ENCODE measurements around the gene ROR2. TPM values are rescaled to one million over a fixed set of nuclear protein-coding genes. Genes with fewer than 3 reads are reported as not detected.
"Not testable (repeated sequence)": the region's sequence is repeated elsewhere in the genome, so short reads cannot be mapped to it uniquely, and the experiment has no call there.

ROR2 gene
- total RNA-seq, 1 experiment from 2014 or later = 5.9 TPM

DNA sequence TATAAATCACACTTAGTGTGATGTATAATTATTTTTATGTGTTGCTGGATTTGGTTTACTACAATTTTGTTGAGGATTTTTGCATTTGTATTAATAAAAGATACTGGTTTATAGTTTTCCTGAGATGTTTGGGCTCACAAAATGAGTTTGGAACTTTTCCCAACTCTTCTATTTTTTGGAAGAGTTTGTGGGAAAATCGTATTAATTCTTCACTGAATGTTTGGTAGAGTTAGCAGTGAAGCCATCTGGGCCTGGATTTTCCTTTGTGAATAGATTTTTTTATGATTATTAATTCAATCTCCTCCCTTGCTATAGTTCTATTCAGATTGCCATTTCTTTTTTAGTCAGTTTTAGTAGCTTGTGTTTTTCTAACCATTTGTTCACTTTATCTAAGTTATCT lies 324.7 kb downstream of the ROR2 start:
- Histone ChIP-seq H3K4me3 (ENCODE audit: low read depth in 2 of 2, low read length in 2 of 2) (no peak overlapping the region), H3K9me3 (ENCODE audit: control insufficient read depth, insufficient read depth, low read depth, low read length) (no peaks in the 10 kb centered on the region), H3K27me3 (ENCODE audit: control insufficient read depth, insufficient read depth, low read length) (0 out of 2 replicates have a peak, but pooled peaks cover 2% of the 10 kb centered on the region), H3K36me3 (ENCODE audit: control insufficient read depth, insufficient read depth, low read length) (no peaks in the 10 kb centered on the region), H3K27ac (ENCODE audit: low read length) (no peak overlapping the region), H3K4me1 (ENCODE audit: control insufficient read depth, insufficient read depth, low read length) (no peaks in the 10 kb centered on the region)
- ATAC-seq (no peak), DNase-seq (ENCODE audit: low read depth, low spot score) (no peak)
- TF ChIP-seq POLR2AphosphoS5 (IDR thresholded peaks at IDR 0.05; ENCODE audit: low read depth, low read length) = no peak
- ChIA-PET POLR2A (interaction anchor here (0.6 to 0.7 kb wide), 2 partner anchors 44 to 65 kb away, joined by 4 to 10 read pairs; no protein-coding TSS in a partner anchor), CTCF (no interaction called here)
- BruUV-seq (replicated peaks) = no TSS peak
- in situ Hi-C loops (cut with HindIII; ENCODE audit: low pct_unique_long_range_greater_than_20kb, low sequenced_read_pairs) (no loop called here), intact Hi-C loops (cut with micrococcal nuclease; ENCODE audit: unreplicated experiment) (no loop called here)

DNA sequence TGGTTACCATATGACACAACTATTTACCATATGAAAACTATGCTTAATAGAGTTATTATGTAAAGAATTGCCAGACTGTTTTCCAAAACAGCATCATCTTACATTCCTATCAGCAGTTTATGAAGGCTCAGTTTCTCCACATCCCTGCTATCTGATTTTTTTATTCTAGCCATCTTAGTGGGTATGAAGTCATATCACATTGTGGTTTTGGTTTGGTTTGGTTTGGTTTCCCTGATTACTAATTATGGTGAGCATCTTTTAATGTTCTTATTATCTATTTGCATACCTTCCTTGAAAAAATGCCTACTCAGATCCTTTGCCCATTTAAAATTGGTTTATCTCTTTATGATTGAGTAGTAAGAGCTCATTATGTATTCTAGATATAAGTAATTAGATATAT lies 327.0 kb downstream of the ROR2 start:
- Histone ChIP-seq H3K36me3 (ENCODE audit: control insufficient read depth, insufficient read depth, low read length) (no peaks in the 10 kb centered on the region), H3K4me1 (ENCODE audit: control insufficient read depth, insufficient read depth, low read length) (no peaks in the 10 kb centered on the region), H3K27ac (ENCODE audit: low read length) (no peak overlapping the region), H3K27me3 (ENCODE audit: control insufficient read depth, insufficient read depth, low read length) (0 out of 2 replicates have a peak, but pooled peaks cover 2% of the 10 kb centered on the region), H3K9me3 (ENCODE audit: control insufficient read depth, insufficient read depth, low read depth, low read length) (no peaks in the 10 kb centered on the region), H3K4me3 (ENCODE audit: low read depth in 2 of 2, low read length in 2 of 2) (no peak overlapping the region)
- POLR2A ChIA-PET = no interaction called here
- ATAC-seq (no peak), DNase-seq (ENCODE audit: low read depth, low spot score) (no peak)
- TF ChIP-seq SIN3A (IDR thresholded peaks at IDR 0.05; ENCODE audit: borderline replicate concordance, insufficient read depth, low read depth, low read length) = no peak
- no peak for TF ChIP-seq TCF7L2 (IDR thresholded peaks at IDR 0.05; ENCODE audit: low read depth, low read length)
- in situ Hi-C loops (cut with HindIII; ENCODE audit: low pct_unique_long_range_greater_than_20kb, low sequenced_read_pairs) (no loop called here), intact Hi-C loops (cut with micrococcal nuclease; ENCODE audit: unreplicated experiment) (no loop called here)
- CTCF ChIA-PET = no interaction called here
- BruUV-seq (replicated peaks) = no TSS peak

GRCh38 chr9:91622121-91622520 lies 327.9 kb downstream of the ROR2 start:
- ATAC-seq; H3K4me3 ChIP-seq (ENCODE audit: low read depth in 2 of 2, low read length in 2 of 2); H3K27me3 ChIP-seq (ENCODE audit: control insufficient read depth, insufficient read depth, low read length); H3K4me1 ChIP-seq (ENCODE audit: control insufficient read depth, insufficient read depth, low read length); POLR2A ChIA-PET; DNase-seq (ENCODE audit: low read depth, low spot score); H3K27ac ChIP-seq (ENCODE audit: low read length); CTCF ChIA-PET; H3K9me3 ChIP-seq (ENCODE audit: control insufficient read depth, insufficient read depth, low read depth, low read length); in situ Hi-C loops (cut with HindIII; ENCODE audit: low pct_unique_long_range_greater_than_20kb, low sequenced_read_pairs); intact Hi-C loops (cut with micrococcal nuclease; ENCODE audit: unreplicated experiment); BruUV-seq (replicated peaks); H3K36me3 ChIP-seq (ENCODE audit: control insufficient read depth, insufficient read depth, low read length): not testable (repeated sequence)

DNA sequence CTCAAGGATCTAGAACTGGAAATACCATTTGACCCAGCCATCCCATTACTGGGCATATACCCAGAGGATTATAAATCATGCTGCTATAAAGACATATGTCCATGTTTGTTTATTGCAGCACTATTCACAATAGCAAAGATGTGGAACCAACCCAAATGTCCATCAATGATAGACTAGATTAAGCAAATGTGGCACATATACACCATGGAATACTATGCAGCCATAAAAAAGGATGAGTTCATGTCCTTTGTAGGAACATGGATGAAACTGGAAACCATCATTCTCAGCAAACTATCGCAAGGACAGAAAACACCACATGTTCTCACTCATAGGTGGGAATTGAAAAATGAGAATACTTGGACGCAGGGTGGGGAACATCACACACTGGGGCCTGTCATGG lies 336.0 kb downstream of the ROR2 start:
- DNase-seq (ENCODE audit: low read depth, low spot score); H3K4me3 ChIP-seq (ENCODE audit: low read depth in 2 of 2, low read length in 2 of 2); POLR2A ChIA-PET; H3K36me3 ChIP-seq (ENCODE audit: control insufficient read depth, insufficient read depth, low read length); H3K27me3 ChIP-seq (ENCODE audit: control insufficient read depth, insufficient read depth, low read length); CTCF ChIA-PET; H3K9me3 ChIP-seq (ENCODE audit: control insufficient read depth, insufficient read depth, low read depth, low read length); in situ Hi-C loops (cut with HindIII; ENCODE audit: low pct_unique_long_range_greater_than_20kb, low sequenced_read_pairs); intact Hi-C loops (cut with micrococcal nuclease; ENCODE audit: unreplicated experiment); H3K4me1 ChIP-seq (ENCODE audit: control insufficient read depth, insufficient read depth, low read length); BruUV-seq (replicated peaks); H3K27ac ChIP-seq (ENCODE audit: low read length); ATAC-seq: not testable (repeated sequence)

DNA sequence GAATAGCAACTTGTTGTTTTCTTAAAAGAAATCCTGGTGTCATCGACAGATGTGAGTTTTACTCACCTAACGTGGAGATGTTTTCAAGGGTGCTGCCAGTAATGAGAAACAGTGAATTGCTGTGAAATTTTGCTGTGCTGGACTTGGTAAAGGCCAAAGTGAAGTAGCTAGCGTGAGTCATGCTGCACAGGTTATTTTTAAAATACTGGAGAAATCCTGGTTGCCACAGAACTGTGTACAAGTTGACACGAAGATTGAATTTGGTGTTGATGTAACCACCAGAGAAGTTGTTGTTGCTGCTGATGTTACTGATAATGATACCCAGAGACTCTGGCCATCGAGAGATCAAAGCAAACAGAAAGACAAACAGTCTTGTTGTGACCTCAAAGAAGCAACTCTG lies 338.4 kb downstream of the ROR2 start:
- ChIA-PET CTCF (no interaction called here), POLR2A (no interaction called here)
- no peak overlapping the region for H3K27ac ChIP-seq (ENCODE audit: low read length)
- TF ChIP-seq SIN3A (IDR thresholded peaks at IDR 0.05; ENCODE audit: borderline replicate concordance, insufficient read depth, low read depth, low read length) (no peak), REST (IDR thresholded peaks at IDR 0.05; ENCODE audit: insufficient read depth in 1 of 2, low read depth in 2 of 2, low read length in 1 of 2) (no peak), TCF7L2 (IDR thresholded peaks at IDR 0.05; ENCODE audit: low read depth, low read length) (no peak), POLR2AphosphoS5 (IDR thresholded peaks at IDR 0.05; ENCODE audit: low read depth, low read length) (no peak)
- TF ChIP-seq, protein P1, sequence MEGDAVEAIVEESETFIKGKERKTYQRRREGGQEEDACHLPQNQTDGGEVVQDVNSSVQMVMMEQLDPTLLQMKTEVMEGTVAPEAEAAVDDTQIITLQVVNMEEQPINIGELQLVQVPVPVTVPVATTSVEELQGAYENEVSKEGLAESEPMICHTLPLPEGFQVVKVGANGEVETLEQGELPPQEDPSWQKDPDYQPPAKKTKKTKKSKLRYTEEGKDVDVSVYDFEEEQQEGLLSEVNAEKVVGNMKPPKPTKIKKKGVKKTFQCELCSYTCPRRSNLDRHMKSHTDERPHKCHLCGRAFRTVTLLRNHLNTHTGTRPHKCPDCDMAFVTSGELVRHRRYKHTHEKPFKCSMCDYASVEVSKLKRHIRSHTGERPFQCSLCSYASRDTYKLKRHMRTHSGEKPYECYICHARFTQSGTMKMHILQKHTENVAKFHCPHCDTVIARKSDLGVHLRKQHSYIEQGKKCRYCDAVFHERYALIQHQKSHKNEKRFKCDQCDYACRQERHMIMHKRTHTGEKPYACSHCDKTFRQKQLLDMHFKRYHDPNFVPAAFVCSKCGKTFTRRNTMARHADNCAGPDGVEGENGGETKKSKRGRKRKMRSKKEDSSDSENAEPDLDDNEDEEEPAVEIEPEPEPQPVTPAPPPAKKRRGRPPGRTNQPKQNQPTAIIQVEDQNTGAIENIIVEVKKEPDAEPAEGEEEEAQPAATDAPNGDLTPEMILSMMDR (IDR thresholded peaks at IDR 0.05) = no peak
- no peaks in the 10 kb centered on the region for H3K27me3 ChIP-seq (ENCODE audit: control insufficient read depth, insufficient read depth, low read length)
- in situ Hi-C loops (cut with HindIII; ENCODE audit: low pct_unique_long_range_greater_than_20kb, low sequenced_read_pairs) = no loop called here
- H3K36me3 ChIP-seq (ENCODE audit: control insufficient read depth, insufficient read depth, low read length) = no peaks in the 10 kb centered on the region
- no peak for ATAC-seq
- intact Hi-C loops (cut with micrococcal nuclease; ENCODE audit: unreplicated experiment) = no loop called here
- DNase-seq (ENCODE audit: low read depth, low spot score) = no peak
- no TSS peak for BruUV-seq (replicated peaks)
- no peaks in the 10 kb centered on the region for H3K9me3 ChIP-seq (ENCODE audit: control insufficient read depth, insufficient read depth, low read depth, low read length)
- H3K4me3 ChIP-seq (ENCODE audit: low read depth in 2 of 2, low read length in 2 of 2) = no peak overlapping the region
- no peaks in the 10 kb centered on the region for H3K4me1 ChIP-seq (ENCODE audit: control insufficient read depth, insufficient read depth, low read length)

All from Panc1 (cell line).